HG03378 (cell line): ENCODE results near the gene CMAS.
"Not testable (repeated sequence)": the region's sequence is repeated elsewhere in the genome, so short reads cannot be mapped to it uniquely, and the experiment has no call there.

Experiments
- ATAC-seq: cut with Tn5 transposase; IDR thresholded peaks from one replicate; pipeline ENCODE4 v1.9.1; 2021; ENCODE audit warnings: mild to moderate bottlenecking, moderate library complexity; ENCODE audit not compliant: unreplicated experiment

The CMAS gene

GRCh38 chr12:22046968-22047390 lies 961 bp downstream of the CMAS start:
- ATAC-seq, result no peak

GRCh38 chr12:22047494-22047893 lies 1.5 kb downstream of the CMAS start:
- no peak for ATAC-seq

GRCh38 chr12:22048351-22049041 lies 2.5 kb downstream of the CMAS start:
- ATAC-seq, result no peak

- no peak for ATAC-seq
These were observed 4.1 kb downstream of the CMAS start for GRCh38 chr12:22050078-22050477.

GRCh38 chr12:22051114-22051698 lies 5.2 kb downstream of the CMAS start:
- ATAC-seq, result no peak

GRCh38 chr12:22052994-22053393 lies 7.0 kb downstream of the CMAS start:
- not testable (repeated sequence) for ATAC-seq

- ATAC-seq, result no peak
These were observed 8.1 kb downstream of the CMAS start for GRCh38 chr12:22054155-22054554.

GRCh38 chr12:22056607-22057006 lies 10.6 kb downstream of the CMAS start:
- no peak for ATAC-seq

GRCh38 chr12:22059976-22060647 lies 14.1 kb downstream of the CMAS start:
- ATAC-seq, result no peak

GRCh38 chr12:22064968-22065367 lies 18.9 kb downstream of the CMAS start:
- ATAC-seq, result no peak

GRCh38 chr12:22066310-22066709 lies 20.3 kb downstream of the CMAS start:
- ATAC-seq, result no peak

- ATAC-seq, result no peak
These were observed 23.8 kb downstream of the CMAS start for GRCh38 chr12:22069851-22070250.

- ATAC-seq, result no peak
These were observed 36.2 kb downstream of the CMAS start for GRCh38 chr12:22082190-22082701.

- ATAC-seq, result no peak
These were observed 37.1 kb downstream of the CMAS start for GRCh38 chr12:22083167-22083566.

GRCh38 chr12:22084852-22085251 lies 38.8 kb downstream of the CMAS start:
- ATAC-seq, result no peak

GRCh38 chr12:22088886-22089285 lies 42.9 kb downstream of the CMAS start:
- ATAC-seq, result no peak

- no peak for ATAC-seq
These were observed 43.5 kb downstream of the CMAS start for GRCh38 chr12:22089486-22089885.

- ATAC-seq, result not testable (repeated sequence)
These were observed 53.0 kb downstream of the CMAS start for GRCh38 chr12:22099062-22099461.

GRCh38 chr12:22100958-22101748 lies 55.1 kb downstream of the CMAS start:
- ATAC-seq, result peak; percentile 76

GRCh38 chr12:22101749-22102243 lies 55.8 kb downstream of the CMAS start:
- peak; percentile 48 for ATAC-seq

- ATAC-seq, result no peak
These were observed 57.4 kb downstream of the CMAS start for GRCh38 chr12:22103418-22103817.
